CD4-positive, alpha-beta T cell treated with Interleukin-6 at 100 ng/mL for 8 hours (primary cell): Measurements from ENCODE around the gene KRTAP5-7.
"Not testable (repeated sequence)": the region's sequence is repeated elsewhere in the genome, so short reads cannot be mapped to it uniquely, and the experiment has no call there.

Experiments used
- DNase-seq: peaks from one replicate; pipeline ENCODE4 v3.0.0-alpha.2; 2020; ENCODE audit warnings: mixed read lengths, low spot score

The KRTAP5-7 gene

DNA sequence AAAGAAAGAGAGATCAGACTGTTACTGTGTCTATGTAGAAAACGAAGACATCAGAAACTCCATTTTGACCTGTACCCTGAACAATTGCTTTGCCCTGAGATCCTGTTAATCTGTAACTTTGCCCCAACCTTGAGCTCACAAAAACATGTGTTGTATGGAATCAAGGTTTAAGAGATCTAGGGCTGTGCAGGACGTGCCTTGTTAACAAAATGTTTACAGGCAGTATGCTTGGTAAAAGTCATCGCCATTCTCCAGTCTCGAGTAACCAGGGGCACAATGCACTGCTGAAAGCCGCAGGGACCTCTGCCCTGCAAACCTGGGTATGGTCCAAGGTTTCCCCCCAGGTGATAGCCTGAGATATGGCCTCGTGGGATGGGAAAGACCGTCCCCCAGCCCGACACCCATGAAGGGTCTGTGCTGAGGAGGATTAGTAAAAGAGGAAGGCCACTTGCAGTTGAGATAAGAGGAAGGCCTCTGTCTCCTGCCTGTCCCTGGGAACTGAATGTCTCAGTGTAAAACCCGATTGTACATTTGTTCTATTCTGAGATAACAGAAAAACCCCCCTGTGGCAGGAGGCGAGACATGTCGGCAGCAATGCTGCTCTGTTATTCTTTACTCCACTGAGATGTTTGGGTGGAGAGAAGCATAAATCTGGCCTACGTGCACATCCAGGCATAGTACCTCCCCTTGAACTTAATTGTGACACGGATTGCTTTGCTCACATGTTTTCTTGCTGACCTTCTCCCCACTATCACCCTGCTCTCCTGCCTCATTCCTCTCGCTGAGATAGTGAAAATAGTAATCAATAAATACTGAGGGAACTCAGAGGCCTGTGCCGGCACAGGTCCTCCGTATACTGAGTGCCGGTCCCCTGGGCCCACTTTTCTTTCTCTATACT, 7.9 kb downstream of the KRTAP5-7 start:
- DNase-seq, result not testable (repeated sequence)

DNA sequence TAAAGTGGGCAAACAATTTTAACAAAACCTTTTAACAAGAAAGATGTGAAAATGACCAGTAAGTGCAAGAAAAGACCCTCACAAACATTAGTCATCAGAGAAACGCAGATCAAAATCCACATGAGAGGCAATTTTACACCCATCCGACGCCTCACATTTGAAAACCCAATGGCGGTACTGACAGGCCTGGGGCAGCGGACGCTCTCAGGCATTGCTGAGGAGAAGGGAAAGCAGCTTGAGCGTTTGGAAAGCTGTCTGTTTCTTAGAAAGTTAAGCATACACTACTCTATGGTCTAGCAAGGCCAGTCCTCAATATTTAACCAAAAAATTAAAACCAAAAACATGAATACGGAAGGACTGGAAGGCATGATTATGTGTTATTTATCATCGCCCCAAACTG, 8.8 kb downstream of the KRTAP5-7 start:
- no peak for DNase-seq

DNA sequence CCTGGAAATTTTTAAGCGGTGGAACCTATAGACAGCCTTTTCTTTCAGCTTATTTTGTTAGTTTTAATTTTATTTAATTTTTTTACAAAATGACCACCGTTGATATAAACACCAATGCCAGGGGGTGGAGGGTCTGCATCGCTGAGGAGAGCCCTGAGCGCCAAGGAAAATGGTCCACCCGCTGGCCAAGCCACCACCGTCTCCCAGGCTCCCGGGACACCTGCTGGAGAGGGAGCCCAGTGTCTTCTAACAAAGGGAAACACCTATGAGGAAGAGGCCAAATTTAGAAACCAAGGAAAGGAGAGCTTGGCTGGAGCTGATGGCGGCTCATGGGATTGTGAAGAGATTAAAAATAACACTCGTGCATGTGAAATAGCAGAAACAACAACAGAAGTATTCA, 10.5 kb downstream of the KRTAP5-7 start:
- DNase-seq, result no peak

DNA sequence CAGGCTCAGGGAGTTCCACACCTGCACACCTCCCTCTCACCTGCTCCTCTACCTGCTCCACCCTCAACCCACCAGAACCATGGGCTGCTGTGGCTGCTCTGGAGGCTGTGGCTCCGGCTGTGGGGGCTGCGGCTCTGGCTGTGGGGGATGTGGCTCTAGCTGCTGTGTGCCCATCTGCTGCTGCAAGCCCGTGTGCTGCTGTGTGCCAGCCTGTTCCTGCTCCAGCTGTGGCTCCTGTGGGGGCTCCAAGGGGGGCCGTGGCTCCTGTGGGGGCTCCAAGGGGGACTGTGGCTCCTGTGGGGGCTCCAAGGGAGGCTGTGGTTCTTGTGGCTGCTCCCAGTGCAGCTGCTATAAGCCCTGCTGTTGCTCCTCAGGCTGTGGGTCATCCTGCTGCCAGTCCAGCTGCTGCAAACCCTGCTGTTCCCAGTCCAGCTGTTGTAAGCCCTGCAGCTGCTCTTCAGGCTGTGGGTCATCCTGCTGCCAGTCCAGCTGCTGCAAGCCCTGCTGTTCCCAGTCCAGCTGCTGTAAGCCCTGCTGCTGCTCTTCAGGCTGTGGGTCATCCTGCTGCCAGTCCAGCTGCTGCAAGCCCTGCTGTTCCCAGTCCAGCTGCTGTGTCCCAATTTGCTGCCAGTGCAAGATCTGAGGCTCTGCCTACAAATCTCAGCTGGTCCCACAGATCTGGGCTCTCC, 11.1 kb downstream of the KRTAP5-7 start, which contains the start of gene KRTAP5-8:
KRTAP5-8 (plus strand) TSS at position 49 of the 689 bp plus-strand sequence; CDS start at position 80, 31 bp downstream.
- DNase-seq, result not testable (repeated sequence)

DNA sequence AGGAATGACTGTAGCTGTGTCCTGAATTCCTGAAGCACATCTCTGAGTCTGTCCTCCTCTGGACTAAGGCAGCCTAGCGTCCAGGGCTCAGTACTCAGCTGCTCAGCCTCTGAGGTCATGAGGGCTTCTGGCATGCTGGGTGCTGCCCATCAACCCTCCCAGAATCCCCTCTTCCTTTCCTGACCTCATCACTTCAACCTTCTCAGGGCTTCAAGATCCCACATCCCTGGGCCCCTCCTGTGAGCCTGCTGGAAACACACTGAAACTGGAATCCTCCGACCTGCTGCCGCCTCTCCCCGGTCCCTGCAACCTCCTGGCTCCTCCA, 11.6 kb downstream of the KRTAP5-7 start:
- no peak for DNase-seq

DNA sequence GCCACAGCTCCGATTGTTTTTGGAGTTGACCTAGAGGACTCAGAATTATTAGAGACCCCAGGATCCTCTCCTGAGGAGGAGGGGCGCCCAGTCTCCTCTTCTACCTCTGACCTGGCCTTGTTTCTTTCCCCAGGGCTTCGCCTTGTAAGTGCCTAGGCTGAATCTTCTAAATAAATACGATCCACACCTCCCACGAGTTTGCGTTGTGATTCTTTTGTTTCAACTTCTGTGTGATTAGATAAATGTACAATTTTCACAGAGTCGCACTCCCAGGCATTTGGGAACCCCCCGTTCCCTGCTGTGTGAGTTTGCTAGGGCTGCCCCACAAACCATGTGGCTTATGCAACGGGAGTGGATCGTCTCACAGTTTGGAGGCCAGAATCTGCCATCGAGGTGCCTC, 11.9 kb downstream of the KRTAP5-7 start:
- DNase-seq, result no peak

DNA sequence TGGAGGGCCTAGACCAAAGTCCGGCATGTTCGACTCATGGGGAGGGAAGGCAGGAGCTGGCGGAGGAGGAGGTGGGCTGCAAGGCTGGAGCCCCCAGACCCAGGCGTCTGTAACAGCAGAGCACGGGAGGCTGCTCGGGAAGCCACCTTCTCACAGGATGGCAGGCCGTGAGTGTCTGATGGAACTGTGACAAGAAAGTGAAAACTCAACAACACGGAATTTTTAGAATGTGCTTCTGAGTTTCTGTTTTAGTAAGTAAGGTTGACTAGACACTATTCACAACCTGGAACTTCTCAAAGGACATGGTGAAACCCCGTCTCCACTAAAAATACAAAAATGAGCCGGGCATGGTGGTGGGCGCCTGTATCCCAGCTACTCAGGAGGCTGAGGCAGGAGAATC, 12.9 kb downstream of the KRTAP5-7 start:
- DNase-seq, result not testable (repeated sequence)

DNA sequence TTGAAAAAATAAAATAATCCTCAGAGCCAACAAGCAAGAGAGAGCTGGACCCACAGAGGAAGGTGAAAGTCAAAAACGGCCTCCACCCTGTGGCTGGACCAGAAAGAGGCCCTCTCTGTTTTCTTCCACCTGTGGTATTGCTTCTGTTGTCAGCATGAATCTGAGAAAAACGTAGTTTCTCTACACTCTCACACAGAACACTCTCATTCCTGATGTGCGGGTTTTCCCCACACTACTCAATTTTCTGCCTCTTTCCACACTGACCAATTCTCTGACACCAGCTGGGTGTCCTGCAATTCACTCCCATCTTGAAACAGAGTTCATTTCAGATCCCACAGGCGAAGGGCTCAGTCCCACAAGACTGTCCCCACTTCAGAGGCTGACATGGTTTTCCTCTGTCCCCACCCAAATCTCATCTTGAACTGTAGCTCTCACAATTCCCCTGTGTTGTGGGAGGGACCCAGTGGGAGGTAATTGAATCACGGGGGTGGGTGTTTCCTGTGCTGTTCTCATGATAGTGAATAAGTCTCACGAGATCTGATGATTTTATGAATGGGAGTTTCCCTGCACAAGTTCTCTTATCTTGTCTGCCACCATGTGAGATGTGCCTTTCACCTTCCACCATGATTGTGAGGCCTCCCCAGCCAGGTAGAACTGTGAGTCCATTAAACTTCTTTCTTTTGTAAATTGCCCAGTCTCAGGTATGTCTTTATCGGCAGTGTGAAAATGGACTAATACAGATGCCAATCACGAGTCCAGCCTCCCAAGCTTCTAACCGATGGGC, 13.6 kb downstream of the KRTAP5-7 start:
- not testable (repeated sequence) for DNase-seq

DNA sequence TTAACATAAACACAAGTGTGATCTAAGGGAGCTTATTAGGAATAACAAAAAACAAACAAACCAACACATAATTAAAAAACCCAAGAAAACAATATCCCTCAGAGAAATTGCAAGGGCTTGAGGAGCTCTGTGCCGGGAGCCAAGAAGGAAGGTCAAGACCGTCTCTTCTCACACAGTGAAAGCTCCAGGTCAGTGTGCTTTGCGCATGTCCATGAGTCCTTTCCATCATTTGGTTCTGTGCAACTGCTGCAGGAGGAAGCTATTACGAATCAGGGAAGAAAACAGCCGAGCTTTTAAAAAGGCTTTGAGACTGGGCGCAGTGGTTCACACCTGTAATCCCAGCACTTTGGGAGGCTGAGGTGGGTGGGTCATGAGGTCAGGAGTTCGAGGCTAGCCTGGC, 15.3 kb downstream of the KRTAP5-7 start:
- no peak for DNase-seq

DNA sequence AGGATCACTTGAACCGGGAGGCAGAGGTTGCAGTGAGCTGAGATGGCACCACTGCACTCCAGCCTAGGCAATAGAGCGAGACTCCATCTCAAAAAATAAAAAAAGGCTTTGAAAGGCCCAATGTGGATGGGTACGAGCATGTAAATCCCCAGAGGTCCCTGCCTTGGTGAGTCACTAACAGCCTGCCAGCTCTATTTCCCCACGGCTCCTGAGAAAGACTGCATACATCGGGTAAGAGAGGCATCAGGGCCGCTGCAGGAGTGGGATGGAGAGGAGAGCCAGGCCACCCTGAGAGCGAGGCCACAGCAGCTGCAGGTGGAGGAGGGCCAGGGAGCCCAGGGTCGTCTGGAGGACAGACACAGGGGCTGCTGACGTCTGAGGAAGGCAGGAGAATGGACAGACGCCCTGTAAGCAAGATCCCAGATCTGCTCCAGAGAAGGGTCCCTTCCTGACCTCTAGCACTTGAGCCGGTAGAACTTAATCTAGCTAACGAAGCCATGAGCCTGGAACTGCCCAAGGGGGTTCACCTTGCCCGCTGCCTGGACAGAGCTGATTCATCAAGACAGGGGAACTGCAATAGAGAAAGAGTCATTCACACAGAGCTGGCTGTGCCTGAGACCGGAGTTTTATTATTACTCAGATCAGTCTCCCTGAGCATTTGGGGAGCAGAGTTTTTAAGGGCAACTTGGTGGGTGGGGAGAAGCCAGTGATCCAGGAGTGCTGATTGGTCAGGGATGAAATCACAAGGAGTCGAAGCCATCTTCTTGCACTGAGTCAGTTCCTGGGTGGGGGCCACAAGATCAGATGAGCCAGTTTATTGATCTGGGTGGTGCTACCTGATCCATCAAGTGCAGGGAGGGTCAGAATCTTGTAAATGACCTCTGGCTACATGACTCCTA, 16.1 kb downstream of the KRTAP5-7 start:
- no peak for DNase-seq

DNA sequence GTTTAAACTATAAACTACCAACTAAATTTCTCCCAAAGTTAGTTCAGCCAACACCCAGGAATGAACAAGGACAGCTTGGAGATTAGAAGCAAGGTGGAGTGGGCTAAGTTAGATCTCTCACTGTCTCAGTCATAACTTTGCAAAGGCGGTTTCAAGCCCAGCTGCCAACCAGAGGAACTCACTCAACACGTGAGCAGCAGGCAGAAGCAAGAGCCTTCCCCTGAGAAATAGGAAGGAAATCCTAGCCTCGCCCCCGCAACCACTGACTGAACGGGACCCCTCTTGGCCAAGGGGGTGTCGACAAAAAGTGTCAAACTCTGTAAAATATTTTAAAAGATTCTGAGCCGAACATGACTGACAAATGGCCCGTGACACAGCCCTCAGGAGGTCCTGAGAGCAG, 16.8 kb downstream of the KRTAP5-7 start:
- no peak for DNase-seq

DNA sequence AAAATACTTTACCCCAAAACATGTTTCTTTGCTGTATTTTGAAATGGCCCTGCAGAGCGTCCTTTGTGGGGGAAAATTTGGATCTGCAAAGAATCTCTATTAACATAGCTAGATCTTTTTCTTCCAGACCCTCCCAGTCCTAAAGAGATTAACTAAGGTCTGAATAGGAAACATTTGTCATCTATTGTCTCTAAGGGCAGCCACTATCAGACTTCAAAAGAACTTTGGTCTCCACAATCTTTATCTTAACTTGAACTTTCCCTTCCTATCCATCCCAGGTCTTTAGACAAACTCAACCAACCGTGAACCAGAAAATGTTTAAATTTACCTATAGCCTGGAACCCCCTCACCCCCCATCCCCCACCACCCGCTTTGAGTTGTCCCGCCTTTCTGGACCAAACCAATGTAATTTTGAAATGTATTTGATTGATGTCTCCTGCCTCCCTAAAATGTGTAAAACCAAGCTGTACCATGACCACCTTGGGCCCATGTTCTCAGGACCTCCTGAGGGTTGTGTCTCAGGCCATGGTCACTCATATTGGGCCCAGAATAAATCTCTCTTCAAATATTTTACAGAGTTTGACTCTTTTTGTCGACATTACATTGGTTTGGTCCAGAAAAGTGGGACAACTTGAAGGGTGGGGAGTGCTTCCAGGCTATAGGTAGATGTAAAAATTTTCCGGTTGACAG, 17.6 kb downstream of the KRTAP5-7 start:
- DNase-seq, result no peak

DNA sequence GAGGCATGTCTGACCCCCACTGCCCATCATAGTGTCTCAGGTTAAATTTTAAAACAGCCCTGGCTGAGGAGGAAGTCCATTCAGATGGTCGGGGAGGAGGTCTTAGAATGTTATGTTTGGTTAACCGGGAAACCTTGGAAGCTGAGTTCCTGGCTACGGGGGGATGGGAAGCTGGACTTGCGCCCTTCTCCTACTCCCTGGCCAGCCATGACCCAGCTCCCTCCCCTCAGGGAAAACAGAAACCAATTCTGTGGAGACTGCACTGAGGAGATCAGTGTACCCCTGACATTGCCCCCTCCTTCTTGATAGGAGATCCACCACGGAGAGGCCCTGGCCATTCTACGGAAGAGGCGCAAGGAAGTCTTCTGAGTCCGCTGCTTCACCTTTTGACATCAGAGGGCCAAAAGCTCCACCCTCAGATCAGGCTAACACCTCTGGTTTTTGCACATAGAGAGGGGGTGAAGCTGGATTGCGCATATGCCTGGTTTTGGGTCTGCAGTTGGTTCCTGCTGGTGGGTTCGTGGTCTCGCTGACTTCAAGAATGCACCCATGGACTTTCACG, 18.4 kb downstream of the KRTAP5-7 start:
- DNase-seq, result no peak

DNA sequence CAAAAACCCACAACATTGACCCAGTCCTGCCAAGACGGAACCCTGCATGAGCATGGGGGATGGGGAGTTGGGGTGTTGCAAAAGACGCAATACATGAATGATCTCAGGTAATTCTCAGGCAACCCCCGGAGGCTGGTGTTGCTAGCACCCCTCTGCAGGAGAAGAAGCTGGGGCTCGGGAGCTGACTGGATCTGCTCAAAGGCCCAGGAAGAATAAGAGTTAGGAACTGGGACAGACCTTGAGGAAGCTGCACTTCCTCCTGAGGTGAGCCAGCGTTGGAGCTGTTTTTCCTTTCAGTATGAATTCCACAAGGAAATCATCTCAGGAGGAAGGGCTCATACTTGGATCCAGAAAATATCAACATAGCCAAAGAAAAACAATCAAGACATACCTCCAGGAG, 21.1 kb downstream of the KRTAP5-7 start, which contains the start of gene KRTAP5-9:
KRTAP5-9 (plus strand) TSS at position 301 of the 400 bp plus-strand sequence. CDS start 238 bp downstream, outside the sequence.
- no peak for DNase-seq

DNA sequence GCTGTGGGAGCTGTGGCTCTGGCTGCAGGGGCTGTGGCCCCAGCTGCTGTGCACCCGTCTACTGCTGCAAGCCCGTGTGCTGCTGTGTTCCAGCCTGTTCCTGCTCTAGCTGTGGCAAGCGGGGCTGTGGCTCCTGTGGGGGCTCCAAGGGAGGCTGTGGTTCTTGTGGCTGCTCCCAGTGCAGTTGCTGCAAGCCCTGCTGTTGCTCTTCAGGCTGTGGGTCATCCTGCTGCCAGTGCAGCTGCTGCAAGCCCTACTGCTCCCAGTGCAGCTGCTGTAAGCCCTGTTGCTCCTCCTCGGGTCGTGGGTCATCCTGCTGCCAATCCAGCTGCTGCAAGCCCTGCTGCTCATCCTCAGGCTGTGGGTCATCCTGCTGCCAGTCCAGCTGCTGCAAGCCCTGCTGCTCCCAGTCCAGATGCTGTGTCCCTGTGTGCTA, 21.7 kb downstream of the KRTAP5-7 start:
- DNase-seq, result no peak

DNA sequence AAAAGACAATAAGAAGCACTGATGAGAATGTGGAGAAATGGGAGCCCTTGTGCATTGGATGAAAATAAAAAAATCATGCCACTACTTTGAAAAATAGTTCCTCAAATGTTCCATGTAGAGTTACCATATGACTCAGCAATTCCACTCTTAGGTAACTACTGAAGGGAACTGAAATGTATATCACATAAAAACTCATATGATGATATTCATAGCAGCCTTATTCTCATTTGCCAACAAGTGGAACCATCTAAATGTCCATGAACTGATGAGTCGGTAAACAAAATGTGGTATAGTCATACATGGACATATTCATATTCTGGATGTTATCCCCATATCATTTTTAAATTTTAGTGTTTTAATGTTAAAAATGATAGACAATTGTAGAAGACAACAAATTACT, 24.6 kb downstream of the KRTAP5-7 start:
- DNase-seq, result no peak

DNA sequence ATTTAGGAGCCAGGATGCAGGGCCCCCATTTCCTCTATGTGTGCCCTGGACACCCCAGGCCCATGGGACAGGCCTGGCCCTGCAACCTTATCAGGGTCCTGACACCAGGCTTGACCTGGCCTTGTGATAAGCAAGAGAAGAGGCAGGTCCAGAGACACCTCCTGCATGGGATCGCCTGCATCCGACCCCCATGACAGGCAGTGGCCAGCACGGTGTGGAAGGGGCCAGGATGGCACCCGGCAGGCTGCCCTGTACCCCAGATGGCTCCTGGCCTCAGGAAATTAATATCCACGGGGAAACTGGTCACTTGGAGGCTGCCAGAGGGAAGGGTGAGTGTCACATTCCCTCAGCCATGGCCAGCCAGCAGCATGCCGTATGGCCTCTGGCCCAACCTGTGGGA, 27.9 kb downstream of the KRTAP5-7 start:
- no peak for DNase-seq

DNA sequence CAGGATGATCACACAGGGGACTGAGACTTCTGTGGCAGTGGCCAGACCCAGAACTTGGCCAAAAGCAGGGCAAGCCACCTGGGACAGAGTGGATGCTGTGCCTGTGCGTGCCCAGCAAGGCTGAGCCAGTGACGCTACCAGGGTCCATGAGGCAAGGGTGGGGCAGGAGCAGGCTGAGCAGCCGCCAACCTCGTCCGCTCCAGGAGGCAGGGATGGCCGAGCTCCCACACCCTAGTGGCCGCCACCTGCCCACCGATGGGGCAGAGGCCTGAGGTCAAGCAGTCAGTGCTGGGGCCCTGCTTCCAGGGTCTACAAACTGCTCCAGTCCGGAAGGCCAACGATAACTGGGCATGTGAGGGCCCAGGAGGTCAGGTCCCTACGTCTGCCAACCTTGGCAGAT, 28.4 kb downstream of the KRTAP5-7 start:
- no peak for DNase-seq

DNA sequence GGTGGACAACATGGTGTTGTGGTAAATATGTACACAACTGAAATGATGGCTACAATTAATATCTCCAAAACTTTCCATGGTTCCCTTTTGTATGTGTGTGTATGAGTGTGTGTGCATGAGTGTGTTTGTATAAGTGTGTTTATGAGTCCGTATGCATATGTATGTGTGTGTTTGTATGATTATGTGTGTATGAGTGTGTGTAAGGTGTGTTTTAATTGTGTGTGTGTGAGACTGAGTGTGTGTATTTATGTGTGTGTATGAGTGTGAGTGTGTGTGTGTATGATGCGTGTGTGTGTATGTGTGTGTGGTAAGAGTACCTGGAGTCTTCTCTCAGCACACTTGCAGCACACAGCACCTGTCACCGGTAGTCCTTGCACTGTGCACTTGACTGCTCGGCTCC, 29.0 kb downstream of the KRTAP5-7 start:
- DNase-seq, result no peak

DNA sequence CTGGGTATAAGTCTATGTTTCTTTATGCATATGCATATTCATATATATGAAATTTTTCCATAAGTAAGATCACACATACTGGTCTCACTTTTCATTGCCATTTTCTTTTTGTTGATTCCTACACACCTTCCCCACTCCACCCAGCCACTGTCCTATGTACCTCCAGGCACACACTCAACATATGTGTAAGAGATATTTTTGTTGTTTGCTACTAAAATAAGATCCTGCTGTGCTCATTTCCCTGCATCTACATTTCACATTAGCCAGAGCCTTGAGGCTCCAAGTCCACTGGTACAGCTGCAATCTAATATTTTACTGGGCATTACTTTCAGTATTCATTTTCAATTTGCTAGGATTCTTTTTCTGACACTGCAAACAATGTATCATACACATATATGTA, 30.2 kb downstream of the KRTAP5-7 start:
- no peak for DNase-seq
